GM12872 (cell line): ENCODE results near the gene DYNC1I1.
A peak's percentile ranks its signal among the peaks of the same experiment; 100 is the strongest.

Experiments
- TF ChIP-seq, protein P1 (sequence below): IDR thresholded peaks from 3 replicates; pipeline ENCODE4 v1.5.1; 2011; ENCODE audit warnings: low read depth, mild to moderate bottlenecking, low read length, moderate library complexity; ENCODE audit not compliant: insufficient read depth

DYNC1I1 gene

GRCh38 chr7:95861041-95861440 lies 88.7 kb downstream of the DYNC1I1 start:
- TF ChIP-seq, protein P1, sequence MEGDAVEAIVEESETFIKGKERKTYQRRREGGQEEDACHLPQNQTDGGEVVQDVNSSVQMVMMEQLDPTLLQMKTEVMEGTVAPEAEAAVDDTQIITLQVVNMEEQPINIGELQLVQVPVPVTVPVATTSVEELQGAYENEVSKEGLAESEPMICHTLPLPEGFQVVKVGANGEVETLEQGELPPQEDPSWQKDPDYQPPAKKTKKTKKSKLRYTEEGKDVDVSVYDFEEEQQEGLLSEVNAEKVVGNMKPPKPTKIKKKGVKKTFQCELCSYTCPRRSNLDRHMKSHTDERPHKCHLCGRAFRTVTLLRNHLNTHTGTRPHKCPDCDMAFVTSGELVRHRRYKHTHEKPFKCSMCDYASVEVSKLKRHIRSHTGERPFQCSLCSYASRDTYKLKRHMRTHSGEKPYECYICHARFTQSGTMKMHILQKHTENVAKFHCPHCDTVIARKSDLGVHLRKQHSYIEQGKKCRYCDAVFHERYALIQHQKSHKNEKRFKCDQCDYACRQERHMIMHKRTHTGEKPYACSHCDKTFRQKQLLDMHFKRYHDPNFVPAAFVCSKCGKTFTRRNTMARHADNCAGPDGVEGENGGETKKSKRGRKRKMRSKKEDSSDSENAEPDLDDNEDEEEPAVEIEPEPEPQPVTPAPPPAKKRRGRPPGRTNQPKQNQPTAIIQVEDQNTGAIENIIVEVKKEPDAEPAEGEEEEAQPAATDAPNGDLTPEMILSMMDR: no peak

GRCh38 chr7:95863623-95864022 lies 91.3 kb downstream of the DYNC1I1 start:
- TF ChIP-seq, protein P1: no peak

DNA sequence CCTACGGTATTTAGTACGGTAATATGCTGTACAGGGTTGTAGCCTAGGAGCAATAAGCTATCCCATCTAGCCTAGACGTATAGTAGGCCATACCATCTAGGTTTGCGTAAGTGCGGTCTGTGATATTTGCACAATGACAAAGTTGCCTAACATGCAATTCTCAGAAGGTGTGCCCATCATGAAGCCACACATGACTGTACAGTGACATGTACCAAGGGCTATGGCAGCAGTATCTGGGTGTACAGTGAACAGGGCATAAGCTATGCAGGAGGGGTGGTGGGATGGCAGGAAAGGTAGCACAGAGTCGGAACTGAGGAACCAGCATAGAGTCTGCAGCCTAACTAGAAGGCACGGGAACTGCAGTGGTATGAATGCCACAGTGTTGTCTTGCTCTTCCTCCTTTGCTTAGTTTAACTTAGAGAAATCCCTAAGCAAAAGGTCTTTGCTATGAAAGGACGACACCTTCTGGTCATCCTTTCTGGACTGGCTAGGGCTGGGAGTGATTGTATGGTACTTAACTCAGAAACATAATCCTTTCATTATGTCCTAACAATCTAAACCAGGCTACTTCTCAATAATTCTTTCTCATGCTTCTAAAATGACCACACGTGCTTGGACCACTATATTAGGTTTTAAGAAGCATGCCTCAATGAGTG lies 93.5 kb downstream of the DYNC1I1 start:
- TF ChIP-seq, protein P1: 0 out of 3 replicates have a peak, but pooled peaks have one; percentile 17

DNA sequence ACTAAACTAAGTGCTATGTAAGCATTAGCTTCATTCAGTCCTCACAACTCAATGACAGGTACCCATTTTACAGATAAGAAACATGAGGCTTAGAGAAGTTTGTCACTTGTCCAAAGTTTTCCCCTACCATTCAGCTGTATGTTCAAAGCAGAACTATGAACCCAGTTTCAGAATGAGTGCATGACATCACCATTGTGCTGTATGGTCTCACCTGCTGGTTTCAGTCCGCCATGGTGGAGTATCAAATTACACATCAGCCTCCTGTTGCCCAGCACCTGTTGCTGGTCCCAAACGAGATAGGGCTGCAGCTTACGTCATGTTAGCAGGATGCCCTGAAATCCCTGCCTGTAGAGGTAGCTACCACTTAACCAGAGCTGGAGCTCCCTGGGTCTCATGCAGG lies 95.0 kb downstream of the DYNC1I1 start:
- TF ChIP-seq, protein P1: no peak

DNA sequence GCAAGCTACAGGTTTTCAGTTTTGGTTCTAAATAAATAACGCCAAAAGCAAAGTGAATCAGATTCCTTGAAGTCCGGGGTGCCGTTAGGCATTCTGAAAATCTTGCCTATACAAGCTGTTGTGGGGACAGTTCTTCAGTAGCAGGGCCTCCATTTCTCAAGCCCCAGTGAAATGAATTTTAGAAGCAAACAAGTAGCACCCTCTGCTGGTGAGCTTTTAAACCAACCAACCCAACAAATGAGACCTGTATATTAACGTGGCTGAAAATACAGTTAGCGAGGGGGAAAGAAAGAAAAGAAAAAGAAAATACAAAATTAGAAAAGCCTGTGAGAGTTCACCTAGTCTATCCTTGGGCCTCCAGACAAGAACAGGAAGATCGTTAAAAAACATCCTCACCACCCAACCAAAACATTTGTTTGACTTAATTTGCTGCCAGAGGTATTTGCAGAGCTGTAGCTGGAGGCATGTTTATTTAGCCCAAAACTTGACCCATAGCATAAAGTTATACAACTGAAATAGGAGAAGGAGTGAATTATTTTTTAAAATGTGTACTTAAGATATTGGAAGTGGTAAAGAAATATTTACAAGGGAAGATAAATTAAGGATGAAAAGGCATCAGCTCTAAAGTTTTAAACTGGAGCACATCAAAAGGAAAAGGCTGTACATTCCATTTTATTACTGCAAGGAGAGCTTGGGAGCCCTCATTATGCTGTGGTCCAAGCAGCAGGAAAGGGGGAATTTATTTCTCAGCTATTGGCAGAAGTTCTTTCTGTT lies 98.9 kb downstream of the DYNC1I1 start:
- TF ChIP-seq, protein P1: peak; percentile 63

DNA sequence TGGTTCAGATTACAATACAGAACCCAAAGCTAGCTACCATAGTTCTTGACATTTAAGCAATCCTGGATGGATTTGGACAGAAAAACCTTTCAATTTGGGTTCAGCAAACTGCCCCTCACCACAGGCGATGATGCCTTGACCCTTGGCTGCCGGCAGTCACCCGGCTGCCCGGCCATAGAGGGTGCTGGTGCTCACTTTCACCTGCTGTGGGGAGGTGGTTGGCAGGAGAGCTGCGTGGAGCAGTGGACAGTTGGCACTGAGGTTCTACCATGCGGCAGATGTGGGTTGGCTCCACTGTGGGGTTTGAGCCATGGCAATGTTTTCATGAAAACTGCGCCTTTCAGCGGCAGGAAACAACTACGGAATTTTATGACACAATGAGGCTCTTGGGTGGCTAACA lies 99.5 kb downstream of the DYNC1I1 start:
- TF ChIP-seq, protein P1: no peak

- TF ChIP-seq, protein P1: no peak
These were observed 101.8 kb downstream of the DYNC1I1 start for GRCh38 chr7:95874129-95874528.
